Posterior cingulate gyrus (tissue), 11 donors: ENCODE data around the gene NCK1.
A peak's percentile ranks its signal among the peaks of the same experiment; 100 is the strongest.

ENCODE experiments used
- DNase-seq, 10 donors: peaks; one replicate each; pipeline versions ENCODE4 v3.0.0 to v3.0.0-alpha.2; 2020 to 2021; ENCODE audit warnings: mixed read lengths in 3 of 10
- intact Hi-C: fragments of 100-400 bp; cut with DNase I; formaldehyde crosslinking; loops from one replicate; pipeline ENCODE4 v1.15.1; 2023

Gene NCK1

DNA sequence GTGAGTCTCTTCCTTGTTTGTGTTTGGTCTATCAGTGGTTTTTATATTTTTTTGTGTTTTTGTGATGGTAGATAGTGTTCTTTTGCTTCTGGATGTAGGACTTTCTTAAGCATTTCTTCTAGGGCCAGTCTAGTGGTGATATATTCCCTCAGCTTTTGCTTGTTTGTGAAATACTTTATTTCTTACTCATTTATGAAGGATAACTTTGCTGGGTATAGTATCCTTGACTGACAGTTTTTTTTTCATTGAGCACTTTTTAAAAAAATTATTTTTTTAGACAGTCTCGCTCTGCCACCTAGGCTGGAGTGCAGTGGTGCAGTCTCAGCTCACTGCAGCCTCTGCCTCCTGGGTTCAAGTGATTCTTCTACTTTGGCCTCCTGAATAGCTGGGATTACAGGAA is 41.9 kb downstream of the NCK1 start:
- DNase-seq, result no peak
- intact Hi-C loops, result no loop called here

DNA sequence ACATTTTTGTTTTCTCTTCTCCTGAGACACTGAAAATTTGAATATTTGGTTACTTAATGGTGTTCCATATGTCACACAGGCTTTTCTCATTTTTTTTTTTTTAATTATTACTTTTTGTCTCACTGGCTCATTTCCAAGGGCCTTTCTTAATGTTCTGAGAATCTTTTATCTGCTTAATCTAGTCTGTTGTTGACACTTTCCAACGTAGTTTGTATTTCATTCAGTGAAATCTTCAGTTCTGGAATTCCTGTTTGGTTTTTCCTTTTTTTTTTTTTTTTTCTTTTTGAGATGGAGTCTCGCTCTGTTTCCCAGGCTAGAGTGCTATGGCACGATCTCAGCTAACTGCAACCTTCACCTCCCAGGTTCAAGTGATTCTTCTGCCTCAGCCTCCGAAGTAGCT is 42.7 kb downstream of the NCK1 start:
- intact Hi-C loops, result no loop called here
- no peak for DNase-seq

DNA sequence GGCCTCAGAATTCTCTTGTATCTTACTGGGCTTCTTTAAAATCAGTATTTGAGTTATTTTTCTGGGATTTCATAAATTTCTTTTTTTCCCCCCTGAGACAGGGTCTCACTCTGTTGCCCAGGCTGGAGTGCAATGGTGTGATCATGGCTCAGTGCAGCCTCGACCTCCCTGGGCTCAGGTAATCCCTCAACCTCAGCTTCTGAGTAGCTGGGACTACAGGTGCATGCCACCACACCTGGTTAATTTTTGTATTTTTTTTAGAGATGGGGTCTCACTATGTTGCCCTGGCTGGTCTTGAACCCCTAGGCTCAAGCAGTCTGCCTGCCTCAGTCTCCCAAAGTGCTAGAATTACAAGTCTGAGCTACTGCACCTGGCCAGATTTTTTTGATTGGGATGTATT is 43.5 kb downstream of the NCK1 start:
- intact Hi-C loops, result no loop called here
- no peak for DNase-seq

DNA sequence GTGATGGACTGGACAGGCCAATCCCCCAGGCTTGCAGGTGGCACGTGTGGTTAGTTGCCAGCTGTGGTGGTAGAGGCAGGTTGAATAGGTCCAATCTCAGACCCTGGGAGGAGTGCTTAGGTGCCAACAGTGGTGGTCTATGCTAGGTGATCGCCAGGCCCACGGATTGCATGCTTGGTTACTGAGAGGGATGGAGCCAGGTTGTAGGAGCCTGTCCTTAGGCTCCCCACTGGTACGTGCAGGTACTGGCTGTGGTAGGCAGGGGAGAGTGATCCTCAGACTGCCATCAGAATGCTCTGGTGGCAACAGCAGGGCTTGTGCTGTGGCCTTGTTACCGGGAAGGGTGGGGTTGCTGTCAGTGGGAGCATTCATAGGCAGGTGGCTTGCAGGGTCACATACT is 44.7 kb downstream of the NCK1 start:
- intact Hi-C loops, result no loop called here
- DNase-seq, result no peak

DNA sequence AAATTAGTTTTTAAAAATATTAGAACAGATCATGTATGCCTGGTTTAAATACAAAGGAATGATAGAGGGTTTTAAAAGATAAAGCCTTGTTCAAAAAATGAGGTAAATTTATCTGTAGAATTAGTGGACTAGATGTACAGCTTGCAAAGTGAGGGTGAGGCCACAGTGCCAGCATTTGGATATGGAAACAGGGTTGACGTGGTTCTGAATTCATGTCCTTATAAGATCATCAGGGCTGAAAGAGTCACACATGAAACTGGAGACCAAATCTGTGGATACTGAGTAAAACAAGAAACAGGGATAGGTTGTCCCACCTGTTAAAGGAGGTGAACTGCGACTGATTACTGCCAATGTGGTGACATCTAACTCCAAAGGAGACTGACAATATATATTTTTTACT is 46.3 kb downstream of the NCK1 start:
- no peak for DNase-seq
- intact Hi-C loops, result no loop called here

DNA sequence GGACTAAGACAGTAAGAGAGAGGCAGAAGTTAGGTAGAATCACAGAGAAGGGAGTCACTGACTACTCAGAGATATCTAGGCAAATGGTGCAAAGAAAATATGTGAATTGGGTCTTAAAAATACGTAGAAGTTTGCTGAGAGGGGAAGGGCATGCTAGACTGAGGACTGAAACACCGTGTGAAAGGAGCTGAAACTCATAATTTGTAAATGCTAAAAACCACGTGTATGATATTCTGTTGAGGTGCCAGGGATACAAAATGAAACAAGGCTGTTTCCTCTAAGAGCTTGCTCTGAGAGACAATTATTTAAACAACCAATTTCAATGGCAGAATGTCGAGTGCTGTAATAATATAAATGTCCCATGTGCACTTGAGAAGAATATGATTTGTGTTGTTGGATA is 47.2 kb downstream of the NCK1 start:
- intact Hi-C loops, result no loop called here

DNA sequence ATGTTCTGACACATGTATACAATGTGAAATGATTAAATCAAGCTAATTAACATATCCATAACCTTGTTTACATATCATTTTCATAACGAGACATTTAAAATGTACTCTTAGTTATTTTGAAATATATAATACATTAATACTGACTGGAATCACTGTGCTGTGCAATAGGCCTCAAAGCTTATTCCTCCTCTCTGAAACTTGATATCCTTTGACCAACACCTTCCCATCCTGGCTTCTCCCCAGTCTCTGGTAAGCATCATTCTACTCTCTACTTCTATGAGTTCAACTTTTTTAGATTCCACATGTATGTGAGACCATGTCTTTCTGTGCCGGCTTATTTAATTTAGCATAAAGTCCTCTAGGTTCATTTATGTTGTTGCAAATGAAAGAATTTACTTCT is 48.7 kb downstream of the NCK1 start:
- DNase-seq, result no peak
- intact Hi-C loops, result no loop called here

More for the DNA sequence above, 47.2 kb downstream of the NCK1 start:
- no peak for DNase-seq

DNA sequence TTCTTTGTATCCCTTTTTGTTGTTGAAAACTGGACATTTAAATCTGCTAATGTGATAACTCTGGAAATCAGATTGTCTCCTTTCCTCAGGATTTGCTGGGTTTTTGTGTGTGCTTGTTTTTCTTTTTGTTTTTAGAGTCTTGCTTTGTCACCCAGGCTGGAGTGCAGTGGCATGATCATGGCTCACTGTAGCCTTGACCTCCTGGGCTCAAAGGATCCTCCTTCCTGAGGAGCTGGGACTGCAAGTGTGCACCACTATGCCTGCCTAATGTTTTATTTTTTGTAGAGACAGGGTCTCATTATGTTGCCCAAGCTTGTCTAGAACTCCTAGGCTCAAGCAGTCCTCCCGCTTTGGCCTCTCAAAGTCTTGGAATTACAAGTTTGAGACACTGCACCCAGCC is 51.2 kb downstream of the NCK1 start:
- intact Hi-C loops, result no loop called here
- DNase-seq, result no peak

DNA sequence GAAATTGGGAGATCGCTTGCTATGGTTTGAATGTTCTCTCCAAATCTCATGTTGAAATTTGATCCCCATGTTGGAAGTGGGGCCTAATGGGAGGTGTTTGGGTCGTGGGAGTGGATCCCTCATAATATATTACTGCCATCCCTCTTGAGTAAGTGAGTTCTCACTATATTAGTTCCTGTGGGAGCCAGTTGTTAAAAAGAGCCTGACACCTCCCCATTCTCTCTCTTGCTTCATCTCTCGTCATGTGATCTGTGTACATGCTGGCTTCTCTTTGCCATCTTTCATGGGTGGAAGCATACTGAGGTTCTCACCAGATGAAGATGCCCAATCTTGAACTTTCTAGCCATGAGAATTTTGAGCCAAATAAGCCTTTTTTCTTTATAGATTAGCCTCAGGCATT is 52.7 kb downstream of the NCK1 start:
- intact Hi-C loops, result no loop called here
- no peak for DNase-seq

DNA sequence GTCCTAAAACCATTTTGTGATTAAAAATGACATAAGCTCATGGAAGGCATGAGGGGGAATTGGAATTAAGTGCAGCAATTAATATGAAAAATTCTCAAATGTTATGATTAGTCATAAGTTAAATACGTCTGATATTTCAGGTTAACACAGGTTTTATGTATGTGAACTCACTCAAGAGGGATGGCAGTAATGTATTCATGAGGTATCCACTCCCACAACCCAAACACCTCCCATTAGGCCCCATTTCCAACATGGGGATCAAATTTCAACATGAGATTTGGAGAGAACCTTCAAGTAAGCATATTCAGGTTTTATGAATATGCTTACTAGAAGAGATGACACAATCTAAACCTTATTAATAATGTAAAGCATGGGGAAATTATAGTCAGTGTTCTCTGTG is 54.2 kb downstream of the NCK1 start:
- intact Hi-C loops, result no loop called here
- no peak for DNase-seq

DNA sequence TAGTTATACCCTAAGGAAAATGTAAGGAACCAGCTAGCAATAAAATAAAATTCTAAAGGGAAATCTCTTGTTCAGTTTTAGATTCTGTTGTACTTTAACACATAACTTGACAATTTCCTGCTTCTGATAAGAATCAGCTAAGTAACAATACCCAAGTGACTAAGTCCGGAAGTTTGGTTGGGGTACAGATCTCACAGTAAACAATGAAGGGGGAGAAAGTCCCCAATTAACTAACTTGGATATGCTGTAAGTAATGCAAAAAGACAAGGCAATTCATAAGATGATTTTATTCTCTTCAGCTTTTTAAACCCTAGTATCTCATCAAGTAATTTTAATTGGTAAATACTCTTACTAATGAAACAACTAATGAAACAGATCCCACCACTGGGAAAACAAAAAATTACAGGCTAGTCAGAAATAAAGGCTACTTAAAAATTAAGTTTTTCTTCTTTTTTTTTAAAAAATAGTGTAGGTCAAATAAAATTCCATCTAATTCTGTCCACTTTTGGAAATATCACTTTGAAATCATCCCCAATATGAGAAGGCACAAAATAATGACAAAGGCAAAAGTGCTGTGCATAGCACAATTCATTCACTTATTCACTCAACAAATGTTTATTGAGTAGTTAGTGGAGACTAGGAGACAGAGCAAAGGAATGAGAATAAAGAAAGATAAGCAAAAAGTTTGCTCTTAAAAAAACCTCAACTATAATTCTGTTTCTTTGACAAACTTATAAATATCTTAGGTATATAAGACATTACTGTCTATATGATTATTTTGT is 58.0 kb downstream of the NCK1 start:
- DNase-seq, result no peak
- intact Hi-C loops, result no loop called here

DNA sequence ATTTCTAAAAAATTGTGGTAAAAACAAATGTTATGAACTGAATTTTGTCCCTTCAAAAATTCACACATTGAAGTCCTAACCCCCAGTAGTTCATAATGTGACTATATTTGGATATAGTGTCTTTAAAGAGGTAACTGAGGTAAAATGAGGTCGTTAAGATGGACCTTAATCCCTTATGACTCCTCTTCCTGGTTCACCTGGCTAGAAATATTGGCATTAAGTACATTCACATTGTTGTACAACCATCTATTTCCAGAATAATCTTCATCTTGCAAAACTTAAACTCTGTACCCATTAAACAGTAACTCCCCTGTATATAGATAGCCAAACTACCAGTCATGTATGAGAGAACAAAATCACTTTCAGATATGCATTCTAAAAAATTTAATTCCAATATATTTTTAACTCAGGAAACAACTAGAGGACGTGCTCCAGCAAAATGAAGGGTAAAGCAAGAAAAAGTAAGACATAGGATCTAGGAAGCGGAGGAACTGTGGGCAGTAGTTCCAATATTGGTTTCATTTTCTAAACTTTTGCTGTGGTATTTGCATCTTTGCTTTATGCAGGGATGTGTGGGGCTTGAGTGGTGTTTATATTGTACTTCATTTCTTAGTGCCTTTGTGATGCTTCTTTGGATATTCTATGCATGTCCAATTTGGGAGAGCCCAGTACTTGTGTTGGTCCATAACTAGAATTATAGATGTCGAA is 59.0 kb downstream of the NCK1 start:
- intact Hi-C loops, result no loop called here
- no peak for DNase-seq

DNA sequence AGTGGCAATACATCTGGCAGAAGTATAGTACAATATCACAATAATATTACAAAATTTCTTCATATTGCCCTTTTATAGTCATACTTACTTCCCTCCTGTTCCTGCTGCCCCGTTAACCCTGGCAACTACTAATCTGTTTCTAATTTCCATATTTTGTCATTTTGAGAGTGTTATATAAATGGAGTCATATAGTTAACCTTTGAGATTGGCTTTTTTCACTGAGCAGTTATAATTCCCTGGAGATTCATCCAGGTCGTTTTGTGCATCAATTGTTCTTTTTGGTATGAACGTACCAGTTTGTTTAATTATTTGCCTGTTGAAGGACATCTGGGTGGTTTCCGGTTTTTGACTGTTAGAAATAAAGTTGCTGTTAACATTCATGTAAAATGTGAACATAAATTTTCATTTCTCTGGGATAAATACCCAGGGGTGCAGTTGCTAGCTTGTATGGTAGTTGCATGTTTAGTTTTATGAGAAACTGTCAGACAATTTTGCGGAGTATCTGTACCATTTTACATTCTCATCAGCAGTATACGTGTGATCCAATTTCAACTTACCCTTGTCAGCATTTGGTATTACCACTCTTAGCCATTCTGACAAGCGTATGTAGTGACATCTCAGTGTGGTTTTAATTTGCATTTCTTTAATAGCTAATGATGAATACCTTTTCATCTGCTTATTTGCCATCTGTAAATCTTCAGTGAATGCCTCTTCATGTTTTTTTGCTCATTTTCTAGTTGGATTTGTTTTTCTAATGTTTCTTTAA is 63.6 kb downstream of the NCK1 start:
- no peak for DNase-seq
- intact Hi-C loops, result no loop called here

DNA sequence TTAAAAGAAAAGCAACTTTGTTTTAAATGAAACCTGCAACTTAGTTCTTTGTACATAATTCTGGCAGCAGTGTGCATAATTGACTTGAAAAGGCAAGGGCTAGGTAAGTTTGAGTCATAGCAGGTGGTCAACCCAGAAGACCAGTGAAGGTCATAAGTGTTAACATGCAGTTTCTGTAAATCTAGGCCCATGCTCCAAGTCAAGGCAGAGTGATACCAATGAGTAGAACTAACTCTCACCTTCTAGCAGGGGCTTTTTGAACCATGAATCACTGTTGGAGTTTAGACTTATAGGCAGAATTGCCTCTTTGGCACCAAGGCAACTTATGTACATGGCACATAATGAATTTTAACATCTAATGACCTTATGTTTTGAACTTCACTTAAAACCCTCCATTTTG is 66.2 kb downstream of the NCK1 start:
- intact Hi-C loops, result no loop called here

DNA sequence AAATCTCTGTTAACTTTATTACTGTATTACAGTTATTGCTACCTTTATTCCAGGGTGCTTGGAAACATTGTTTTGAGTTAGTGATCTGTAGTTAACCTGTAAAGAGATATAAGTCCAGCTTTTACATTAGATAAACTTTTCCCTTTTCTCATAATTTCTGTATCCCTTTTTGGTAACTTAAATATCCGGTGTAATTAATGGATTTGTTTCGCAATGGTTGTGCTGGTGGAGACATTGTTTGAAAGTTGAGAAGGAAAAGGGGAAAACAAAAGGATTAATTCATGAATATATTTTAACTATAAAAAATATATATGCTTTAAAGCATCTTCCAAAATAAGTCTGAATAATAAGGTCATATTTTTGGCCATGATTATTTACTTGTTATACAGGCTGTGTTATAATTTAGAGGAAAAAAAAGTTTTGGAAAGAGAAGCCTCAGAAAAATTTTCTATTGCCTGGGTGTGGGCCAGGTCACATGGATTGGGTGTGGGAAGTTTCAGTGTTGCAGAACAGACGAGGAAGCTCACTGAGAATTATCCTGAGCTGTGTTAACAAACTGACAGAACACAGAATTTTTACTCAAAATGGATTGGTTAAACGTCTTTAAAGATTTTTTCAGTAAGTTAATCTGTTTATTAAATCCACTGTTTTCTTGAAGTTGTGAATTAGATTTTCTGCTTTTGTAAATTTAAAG is 68.1 kb downstream of the NCK1 start:
- intact Hi-C loops, result no loop called here
- peak in 3 of 10 donors; percentile 19 to 44 (median 33) for DNase-seq

More for the DNA sequence above, 66.2 kb downstream of the NCK1 start:
- no peak for DNase-seq

DNA sequence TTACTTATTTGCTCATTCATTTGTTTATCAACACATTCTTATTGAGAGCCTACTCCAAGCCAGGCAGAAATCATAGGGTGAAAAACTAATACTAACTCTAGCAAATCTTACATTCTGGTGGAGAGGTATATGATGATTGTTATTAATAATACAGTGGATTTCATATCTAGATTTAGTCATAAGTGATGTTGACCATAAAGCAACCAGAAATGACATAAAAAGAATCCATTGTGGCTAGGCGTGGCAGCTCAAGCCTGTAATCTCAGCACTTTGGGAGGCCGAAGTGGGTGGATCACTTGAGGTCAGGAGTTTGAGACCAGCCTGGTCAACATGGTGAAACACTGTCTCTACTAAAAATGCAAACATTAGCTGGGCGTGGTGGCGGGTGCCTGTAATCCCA is 69.6 kb downstream of the NCK1 start:
- DNase-seq, result no peak
- intact Hi-C loops, result no loop called here

DNA sequence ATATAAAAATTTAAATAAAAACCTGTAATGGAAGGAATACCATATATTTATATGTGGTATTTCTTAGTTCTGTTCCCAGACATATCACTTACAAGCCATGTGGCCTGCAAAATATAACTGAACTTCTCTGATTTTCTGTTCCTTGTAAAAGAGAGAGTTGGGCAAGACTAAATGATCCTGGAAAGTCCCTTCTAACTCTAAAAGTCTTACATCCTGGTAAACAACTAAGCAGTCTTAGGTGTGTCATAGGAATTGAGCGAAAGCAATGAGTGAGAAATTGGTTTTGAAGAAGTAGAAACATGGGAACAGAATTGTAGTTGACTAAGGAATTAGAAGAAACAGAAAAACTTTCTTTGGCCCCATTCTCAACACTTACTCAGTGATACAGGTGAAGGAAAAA is 70.5 kb downstream of the NCK1 start:
- intact Hi-C loops, result no loop called here
- no peak for DNase-seq

DNA sequence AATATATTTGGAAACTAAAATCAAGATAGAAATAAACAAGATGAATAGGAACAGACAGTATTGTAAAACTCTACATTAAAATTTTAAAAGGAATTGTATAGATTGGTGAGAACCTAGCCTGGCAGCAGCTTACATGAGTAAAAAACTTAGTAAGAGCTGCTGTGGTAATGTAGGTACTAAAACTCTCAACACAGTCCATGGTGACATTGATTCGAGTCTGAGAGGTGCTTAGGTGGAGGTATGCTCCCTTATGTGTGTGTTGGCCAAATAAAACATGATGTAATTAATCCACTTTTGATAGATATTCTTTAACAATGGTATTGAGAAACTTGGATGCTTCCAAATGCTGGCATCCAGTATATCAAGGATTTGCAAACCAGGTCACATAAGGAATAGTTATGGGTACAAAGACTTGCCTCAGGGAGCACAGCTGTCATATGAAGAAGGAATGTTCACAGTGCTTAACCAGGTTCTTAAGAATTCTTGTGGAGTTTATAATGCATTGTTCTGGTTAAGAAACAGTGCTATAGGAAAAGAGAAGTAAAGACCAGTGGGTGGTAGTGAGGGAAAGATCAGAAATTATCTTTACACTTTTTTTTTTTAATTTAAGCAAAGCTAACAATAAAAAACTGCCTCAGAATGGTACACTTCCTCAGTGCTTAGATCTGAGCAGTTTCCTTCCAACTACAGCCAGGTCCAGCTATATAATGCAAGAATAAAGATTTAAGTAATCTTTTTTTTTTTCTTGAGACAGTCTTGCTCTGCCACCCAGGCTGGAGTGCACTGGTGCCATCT is 71.2 kb downstream of the NCK1 start:
- intact Hi-C loops, result no loop called here
- DNase-seq, result no peak

DNA sequence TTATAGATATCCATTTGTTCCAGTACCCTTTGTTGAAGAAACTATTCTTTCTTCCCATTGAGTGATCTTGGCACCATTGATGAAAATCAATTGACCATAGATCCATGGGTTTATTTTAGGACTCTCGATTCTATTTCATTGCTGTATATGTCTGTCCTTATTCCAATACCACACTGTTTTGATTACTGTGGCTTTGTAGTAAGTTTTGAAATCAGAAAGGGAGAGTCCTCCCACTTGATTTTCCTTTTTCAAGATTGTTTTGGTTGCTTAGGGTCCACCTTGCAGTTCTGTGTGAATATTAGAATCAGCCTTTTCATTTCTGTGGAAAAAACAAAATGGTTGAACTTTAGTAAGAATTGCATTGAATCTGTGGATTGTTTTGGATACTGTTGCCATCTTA is 75.2 kb downstream of the NCK1 start:
- no peak for DNase-seq
- intact Hi-C loops, result no loop called here

DNA sequence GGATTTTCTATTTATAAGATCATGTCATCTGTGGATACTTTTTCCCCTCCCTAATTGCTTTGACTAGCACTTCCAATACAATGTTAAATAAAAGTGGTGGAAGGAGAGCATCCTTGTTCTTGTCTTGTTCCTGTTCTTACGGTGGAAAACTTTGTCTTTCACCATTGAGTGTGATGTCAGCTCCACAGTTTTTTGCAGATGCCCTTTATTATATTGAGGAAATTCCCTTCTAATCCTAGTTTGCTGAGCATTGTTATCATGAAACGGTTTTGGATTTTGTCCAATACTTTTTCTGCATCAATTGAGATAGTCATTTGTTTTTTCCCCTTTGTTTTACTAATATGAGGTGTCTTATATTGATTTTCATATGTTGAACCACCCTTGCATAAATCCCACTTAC is 75.8 kb downstream of the NCK1 start:
- intact Hi-C loops, result no loop called here
- no peak for DNase-seq
